BLaER1 (cell line): Measurements from ENCODE around the gene KCNAB1.
A peak's percentile ranks its signal among the peaks of the same experiment; 100 is the strongest.

Source experiments
- H3K27ac ChIP-seq: shearing (Covaris generic); formaldehyde crosslinking; 2 replicates; pipeline ENCODE4 v1.8.1; 2022
- H3K27me3 ChIP-seq: shearing (Covaris generic); formaldehyde crosslinking; 2 replicates; pipeline ENCODE4 v1.8.1; 2022
- H3K36me3 ChIP-seq: shearing (Covaris generic); formaldehyde crosslinking; 2 replicates; pipeline ENCODE4 v1.8.1; 2022
- H3K4me1 ChIP-seq: shearing (Covaris generic); formaldehyde crosslinking; 2 replicates; pipeline ENCODE4 v1.8.1; 2022
- H3K4me2 ChIP-seq: shearing (Covaris generic); formaldehyde crosslinking; 2 replicates; pipeline ENCODE4 v1.8.1; 2022
- H3K4me3 ChIP-seq: shearing (Covaris generic); formaldehyde crosslinking; 2 replicates; pipeline ENCODE4 v1.8.1; 2022
- H3K9ac ChIP-seq: shearing (Covaris generic); formaldehyde crosslinking; 2 replicates; pipeline ENCODE4 v1.8.1; 2022
- H3K9me3 ChIP-seq: shearing (Covaris generic); formaldehyde crosslinking; 2 replicates; pipeline ENCODE4 v1.8.1; 2022
- H4K20me1 ChIP-seq: shearing (Covaris generic); formaldehyde crosslinking; 2 replicates; pipeline ENCODE4 v1.8.1; 2022
- Cebpa-rat ChIP-seq: shearing (Covaris generic); IDR thresholded peaks from 2 replicates; pipeline ENCODE4 v1.8.1; 2022

The KCNAB1 gene

DNA sequence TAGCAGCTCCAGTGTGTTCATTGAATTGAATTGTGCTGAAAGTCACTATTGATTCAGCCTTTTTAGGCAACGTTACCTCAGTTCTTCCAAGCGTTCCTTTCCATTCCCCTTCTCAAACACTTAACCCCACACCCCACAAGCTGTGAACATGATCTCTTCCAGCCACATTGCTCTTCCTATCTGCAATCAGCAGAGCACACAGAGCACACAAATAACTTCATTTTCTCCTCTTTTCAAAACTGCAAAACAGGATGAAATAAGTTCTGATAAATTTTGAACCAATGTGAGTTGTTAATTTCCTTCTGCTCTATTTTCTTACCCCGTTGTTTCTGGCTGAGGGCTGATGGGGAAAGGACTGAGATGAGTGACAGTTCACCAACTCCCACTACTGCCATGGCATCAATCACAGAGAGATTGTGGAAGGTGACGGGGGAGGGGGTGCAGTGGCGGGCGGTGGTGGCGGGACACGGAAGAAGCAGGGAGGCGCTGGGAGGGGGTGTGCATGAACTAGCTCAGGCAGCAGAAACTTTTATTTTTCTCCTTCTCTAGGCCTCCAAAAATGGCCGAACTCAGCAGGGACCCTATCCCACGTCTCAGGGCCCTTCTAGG, 287.3 kb downstream of the KCNAB1 start:
- H3K4me2 ChIP-seq, result no peak overlapping the region
- H3K36me3 ChIP-seq, result no peaks in the 10 kb centered on the region
- no peaks in the 10 kb centered on the region for H3K27me3 ChIP-seq
- H4K20me1 ChIP-seq, result no peaks in the 10 kb centered on the region
- H3K9me3 ChIP-seq, result no peaks in the 10 kb centered on the region
- no peak overlapping the region for H3K9ac ChIP-seq
- no peak overlapping the region for H3K4me3 ChIP-seq
- no peak overlapping the region for H3K27ac ChIP-seq
- H3K4me1 ChIP-seq, result no peaks in the 10 kb centered on the region
- no peak for TF ChIP-seq Cebpa-rat

- H3K9ac ChIP-seq, result no peak overlapping the region
- TF ChIP-seq Cebpa-rat, result no peak
- H3K27ac ChIP-seq, result no peak overlapping the region
- H3K4me1 ChIP-seq, result no peaks in the 10 kb centered on the region
- no peaks in the 10 kb centered on the region for H4K20me1 ChIP-seq
- H3K9me3 ChIP-seq, result no peaks in the 10 kb centered on the region
- H3K4me2 ChIP-seq, result no peak overlapping the region
- H3K4me3 ChIP-seq, result no peak overlapping the region
- no peaks in the 10 kb centered on the region for H3K27me3 ChIP-seq
- no peaks in the 10 kb centered on the region for H3K36me3 ChIP-seq
Observed at GRCh38 chr3:156409694-156410093, 289.3 kb downstream of the KCNAB1 start.

GRCh38 chr3:156412600-156412999, 292.2 kb downstream of the KCNAB1 start:
- no peak overlapping the region for H3K4me3 ChIP-seq
- H3K9me3 ChIP-seq, result no peaks in the 10 kb centered on the region
- H3K4me2 ChIP-seq, result no peak overlapping the region
- H3K36me3 ChIP-seq, result no peaks in the 10 kb centered on the region
- no peaks in the 10 kb centered on the region for H4K20me1 ChIP-seq
- no peaks in the 10 kb centered on the region for H3K27me3 ChIP-seq
- no peak for TF ChIP-seq Cebpa-rat
- no peak overlapping the region for H3K9ac ChIP-seq
- H3K4me1 ChIP-seq, result no peaks in the 10 kb centered on the region
- H3K27ac ChIP-seq, result no peak overlapping the region

- TF ChIP-seq Cebpa-rat, result no peak
- H3K27ac ChIP-seq, result no peak overlapping the region
- no peaks in the 10 kb centered on the region for H3K36me3 ChIP-seq
Observed at GRCh38 chr3:156413293-156413892, 293.0 kb downstream of the KCNAB1 start.

GRCh38 chr3:156416846-156417558, 296.6 kb downstream of the KCNAB1 start:
- Histone ChIP-seq H3K36me3 (no peaks in the 10 kb centered on the region), H3K4me2 (no peak overlapping the region), H3K9ac (no peak overlapping the region), H4K20me1 (no peaks in the 10 kb centered on the region), H3K4me1 (no peaks in the 10 kb centered on the region), H3K4me3 (no peak overlapping the region), H3K9me3 (no peaks in the 10 kb centered on the region), H3K27me3 (no peaks in the 10 kb centered on the region), H3K27ac (no peak overlapping the region)
- TF ChIP-seq Cebpa-rat, result no peak

More at GRCh38 chr3:156413293-156413892, 293.0 kb downstream of the KCNAB1 start:
- no peaks in the 10 kb centered on the region for H4K20me1 ChIP-seq
- H3K4me1 ChIP-seq, result no peaks in the 10 kb centered on the region
- H3K9me3 ChIP-seq, result no peaks in the 10 kb centered on the region
- H3K4me3 ChIP-seq, result no peak overlapping the region
- no peak overlapping the region for H3K4me2 ChIP-seq
- no peak overlapping the region for H3K9ac ChIP-seq
- no peaks in the 10 kb centered on the region for H3K27me3 ChIP-seq

- H3K4me1 ChIP-seq, result no peaks in the 10 kb centered on the region
- no peak overlapping the region for H3K9ac ChIP-seq
- no peaks in the 10 kb centered on the region for H3K27me3 ChIP-seq
- no peaks in the 10 kb centered on the region for H4K20me1 ChIP-seq
- H3K4me3 ChIP-seq, result no peak overlapping the region
- no peaks in the 10 kb centered on the region for H3K9me3 ChIP-seq
- no peak overlapping the region for H3K27ac ChIP-seq
- no peak for TF ChIP-seq Cebpa-rat
- H3K4me2 ChIP-seq, result no peak overlapping the region
- no peaks in the 10 kb centered on the region for H3K36me3 ChIP-seq
Observed at GRCh38 chr3:156417559-156418132, 297.3 kb downstream of the KCNAB1 start.

DNA sequence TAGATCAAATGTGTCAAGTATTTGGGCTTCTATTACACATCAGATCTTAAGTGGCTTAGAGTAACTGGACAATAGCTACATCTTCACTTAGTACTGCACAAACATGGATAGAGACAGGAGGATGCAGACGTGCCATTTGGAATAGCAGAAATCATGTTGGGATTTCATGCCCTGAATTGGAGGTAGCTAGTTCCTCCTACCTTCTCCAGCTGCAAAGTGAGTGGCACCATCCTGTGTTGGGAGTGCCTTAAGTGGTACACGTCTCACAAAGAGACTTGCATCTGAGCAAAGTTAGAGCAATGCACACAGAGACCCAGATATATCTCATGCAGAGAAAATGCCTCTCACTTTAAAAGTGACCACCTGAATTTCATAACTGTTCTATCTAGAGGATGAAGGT, 298.1 kb downstream of the KCNAB1 start:
- H3K27ac ChIP-seq, result no peak overlapping the region
- no peak for TF ChIP-seq Cebpa-rat
- no peaks in the 10 kb centered on the region for H4K20me1 ChIP-seq
- no peaks in the 10 kb centered on the region for H3K9me3 ChIP-seq
- no peaks in the 10 kb centered on the region for H3K27me3 ChIP-seq
- H3K4me2 ChIP-seq, result no peak overlapping the region
- H3K9ac ChIP-seq, result no peak overlapping the region
- H3K4me3 ChIP-seq, result no peak overlapping the region
- no peaks in the 10 kb centered on the region for H3K4me1 ChIP-seq
- no peaks in the 10 kb centered on the region for H3K36me3 ChIP-seq

GRCh38 chr3:156421534-156421933, 301.2 kb downstream of the KCNAB1 start:
- Histone ChIP-seq H3K9ac (no peak overlapping the region), H3K4me2 (no peak overlapping the region), H3K4me1 (peaks cover 25% of the 10 kb centered on the region), H4K20me1 (no peaks in the 10 kb centered on the region), H3K27me3 (no peaks in the 10 kb centered on the region), H3K27ac (no peak overlapping the region), H3K36me3 (no peaks in the 10 kb centered on the region), H3K9me3 (no peaks in the 10 kb centered on the region), H3K4me3 (no peak overlapping the region)
- no peak for TF ChIP-seq Cebpa-rat

DNA sequence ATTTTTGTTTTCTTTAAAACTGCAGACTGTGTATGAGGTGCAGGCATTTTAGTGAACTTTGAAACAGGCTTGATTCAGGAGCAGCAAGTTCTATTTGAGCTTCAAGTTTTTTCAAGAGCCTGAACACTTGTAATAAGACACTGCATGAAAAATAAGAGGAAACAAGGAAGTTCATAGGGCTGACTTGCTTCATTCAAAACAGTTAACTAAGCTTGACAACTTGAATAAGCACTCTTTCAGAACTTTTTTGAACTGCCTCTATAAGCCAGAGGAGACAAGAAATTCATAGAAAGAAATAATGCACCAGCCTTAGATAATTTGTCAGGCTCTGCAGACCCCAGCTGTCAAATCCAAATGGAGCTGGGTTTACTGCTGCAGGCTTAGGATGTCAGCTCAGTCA, 304.4 kb downstream of the KCNAB1 start:
- Histone ChIP-seq H3K9ac (no peak overlapping the region), H3K4me1 (peaks cover 30% of the 10 kb centered on the region), H3K9me3 (no peaks in the 10 kb centered on the region), H3K27me3 (no peaks in the 10 kb centered on the region), H3K27ac (peak overlapping the region; percentile 19; the same call in 1 of the 2 replicates), H3K36me3 (no peaks in the 10 kb centered on the region), H3K4me2 (peak overlapping the region; percentile 77), H3K4me3 (no peak overlapping the region), H4K20me1 (no peaks in the 10 kb centered on the region)
- TF ChIP-seq Cebpa-rat, result no peak

- H3K9ac ChIP-seq, result no peak overlapping the region
- H3K27ac ChIP-seq, result 0 out of 2 replicates have a peak overlapping the region, but pooled peaks have one; percentile 19
- H3K4me2 ChIP-seq, result peak overlapping the region; percentile 77
- H3K4me1 ChIP-seq, result peaks cover 30% of the 10 kb centered on the region
- no peaks in the 10 kb centered on the region for H3K27me3 ChIP-seq
- no peak overlapping the region; the same call in 1 of the 2 replicates for H3K4me3 ChIP-seq
- H3K36me3 ChIP-seq, result no peaks in the 10 kb centered on the region
- no peaks in the 10 kb centered on the region for H4K20me1 ChIP-seq
- no peak for TF ChIP-seq Cebpa-rat
- no peaks in the 10 kb centered on the region for H3K9me3 ChIP-seq
Observed at GRCh38 chr3:156425651-156426050, 305.3 kb downstream of the KCNAB1 start.
